HepG2 (cell line): Measurements from ENCODE around the gene FOXA1. TPM values are rescaled to one million over a fixed set of nuclear protein-coding genes. Genes with fewer than 3 reads are reported as not detected.

Experiments
- BORCS8-MEF2B ChIP-seq: sonication (generic); formaldehyde crosslinking; IDR thresholded peaks from 2 replicates; pipeline ENCODE4 v1.8.0; 2022; ENCODE audit warnings: mild to moderate bottlenecking, missing genetic modification reagents
- ELF4 ChIP-seq: sonication (generic); formaldehyde crosslinking; IDR thresholded peaks from 2 replicates; pipeline ENCODE4 v1.5.0; 2020; ENCODE audit warnings: missing genetic modification reagents, mild to moderate bottlenecking, moderate library complexity, borderline replicate concordance
- FLYWCH1 ChIP-seq: sonication (generic); formaldehyde crosslinking; IDR thresholded peaks from 2 replicates; pipeline ENCODE4 v1.8.1; 2023; ENCODE audit warnings: mild to moderate bottlenecking, missing genetic modification reagents
- FOXA1 ChIP-seq, 2 experiments: fragments of 450-650 bp in 1 of 2; sonication (generic) in 1 of 2; formaldehyde crosslinking in 1 of 2; IDR thresholded peaks; 2 replicates each; pipeline versions ENCODE4 v1.4.0 to v1.6.1; 2016 to 2020; ENCODE audit warnings: missing genetic modification reagents in 1 of 2
- FOXC1 ChIP-seq: sonication (generic); formaldehyde crosslinking; IDR thresholded peaks from 2 replicates; pipeline ENCODE4 v1.8.0; 2022; ENCODE audit warnings: mild to moderate bottlenecking, missing genetic modification reagents, borderline replicate concordance
- FOXO1 ChIP-seq: sonication (generic); formaldehyde crosslinking; IDR thresholded peaks from 2 replicates; pipeline ENCODE4 v1.4.0; 2020; ENCODE audit warnings: missing genetic modification reagents
- JUN ChIP-seq: sonication (generic); formaldehyde crosslinking; IDR thresholded peaks from 2 replicates; pipeline ENCODE4 v1.4.0; 2020; ENCODE audit warnings: mild to moderate bottlenecking, missing genetic modification reagents
- LRRFIP1 ChIP-seq: sonication (generic); formaldehyde crosslinking; conservative IDR thresholded peaks from 2 replicates; pipeline ENCODE4 v1.4.0; 2020; ENCODE audit warnings: missing genetic modification reagents
- MED13 ChIP-seq: sonication (generic); formaldehyde crosslinking; IDR thresholded peaks from 2 replicates; pipeline ENCODE4 v1.5.0; 2020; ENCODE audit warnings: missing genetic modification reagents
- NR2C2 ChIP-seq: sonication (generic); formaldehyde crosslinking; IDR thresholded peaks from 2 replicates; pipeline ENCODE4 v1.4.0; 2020; ENCODE audit warnings: missing genetic modification reagents, mild to moderate bottlenecking, moderate library complexity, borderline replicate concordance
- SMAD1 ChIP-seq: sonication (generic); formaldehyde crosslinking; IDR thresholded peaks from 2 replicates; pipeline ENCODE4 v1.4.0; 2020; ENCODE audit warnings: missing genetic modification reagents, low read depth, mild to moderate bottlenecking, borderline replicate concordance
- SP1 ChIP-seq, 2 experiments: fragments of 450-650 bp in 1 of 2; sonication (generic) in 1 of 2; formaldehyde crosslinking in 1 of 2; IDR thresholded peaks; 2 replicates each; pipeline versions ENCODE4 v1.4.0 to v1.6.1; 2016 to 2020; ENCODE audit warnings: missing genetic modification reagents in 1 of 2
- SUZ12 ChIP-seq: fragments of 150-350 bp; IDR thresholded peaks from 2 replicates; pipeline ENCODE4 v1.6.1; 2014; ENCODE audit warnings: low read depth, low read length
- THAP7 ChIP-seq: sonication (generic); formaldehyde crosslinking; IDR thresholded peaks from 2 replicates; pipeline ENCODE4 v1.8.1; 2023; ENCODE audit warnings: mild to moderate bottlenecking, missing genetic modification reagents
- ZBED4 ChIP-seq: sonication (generic); formaldehyde crosslinking; IDR thresholded peaks from 2 replicates; pipeline ENCODE4 v1.4.0; 2020; ENCODE audit warnings: missing genetic modification reagents, borderline replicate concordance
- ZBTB3 ChIP-seq: sonication (generic); formaldehyde crosslinking; IDR thresholded peaks from 2 replicates; pipeline ENCODE4 v1.4.0; 2020; ENCODE audit warnings: low read depth, mild to moderate bottlenecking, moderate library complexity, missing genetic modification reagents, borderline replicate concordance
- ZMYM3 ChIP-seq: sonication (generic); formaldehyde crosslinking; IDR thresholded peaks from 2 replicates; pipeline ENCODE4 v1.5.1; 2020; ENCODE audit warnings: mild to moderate bottlenecking, missing genetic modification reagents
- ZNF10 ChIP-seq: sonication (generic); formaldehyde crosslinking; IDR thresholded peaks from 2 replicates; pipeline ENCODE4 v1.4.0; 2020; ENCODE audit warnings: mild to moderate bottlenecking, low read depth, missing genetic modification reagents, borderline replicate concordance
- ZNF20 ChIP-seq: sonication (generic); formaldehyde crosslinking; IDR thresholded peaks from 2 replicates; pipeline ENCODE4 v1.4.0; 2020; ENCODE audit warnings: mild to moderate bottlenecking, moderate library complexity, missing genetic modification reagents
- ZNF513 ChIP-seq: sonication (generic); formaldehyde crosslinking; conservative IDR thresholded peaks from 2 replicates; pipeline ENCODE4 v1.5.0; 2020; ENCODE audit warnings: missing genetic modification reagents
- polyA plus RNA-seq, 8 experiments: library from polyadenylated mRNA; depleted of rRNA in 3 of 8; stranded (reverse) in 7 of 8; unstranded in 1 of 8; fragments of >200 nt; fragmentation: Illumina TruSeq in 4 of 8; extraction: Trizol in 4 of 8; gene quantifications; 2 replicates each; pipeline versions ENCODE4 v1.2.1 to v1.2.3, GENCODE V29; 2011 to 2016; ENCODE audit warnings: low read depth in 4 of 8, missing spikeins in 1 of 8, mixed read lengths in 1 of 8; ENCODE audit not compliant: insufficient read depth in 1 of 8
- total RNA-seq, 5 experiments: library from RNA; depleted of rRNA; stranded (reverse); fragments of >200 nt; fragmentation: Illumina TruSeq; extraction: Trizol; gene quantifications; 2 replicates each; pipeline ENCODE4 v1.2.3, GENCODE V29; 2016; ENCODE audit warnings: low read depth in 1 of 5

Gene FOXA1
- total and polyA plus RNA-seq, 2 of the 13 experiments (the other 11 are each of a cell fraction or from before 2014, with no cell fraction given), result 43.4 to 58.6 TPM

GRCh38 chr14:37588956-37589714, 5.9 kb downstream of the FOXA1 start (continued):
- TF ChIP-seq ZNF10 (CRISPR knock-in tag) (no peak), FLYWCH1 (CRISPR knock-in tag) (no peak), LRRFIP1 (CRISPR knock-in tag) (no peak), SP1 (IDR thresholded peaks at IDR 0.05) (no peak), SP1 (CRISPR knock-in tag; IDR thresholded peaks at IDR 0.05) (no peak), FOXC1 (CRISPR knock-in tag) (no peak), ZMYM3 (CRISPR knock-in tag) (no peak), BORCS8-MEF2B (CRISPR knock-in tag) (no peak), THAP7 (CRISPR knock-in tag) (no peak), FOXA1 (IDR thresholded peaks at IDR 0.05) (no peak), FOXA1 (CRISPR knock-in tag; IDR thresholded peaks at IDR 0.05) (no peak; the same call in 1 of the 2 replicates), JUN (CRISPR knock-in tag) (no peak), FOXO1 (CRISPR knock-in tag) (no peak), SMAD1 (no peak), ZBED4 (CRISPR knock-in tag) (no peak), ZNF20 (CRISPR knock-in tag) (no peak), NR2C2 (CRISPR knock-in tag) (no peak), ELF4 (CRISPR knock-in tag) (peak; percentile 49; the same call in 1 of the 2 replicates), MED13 (no peak), ZBTB3 (CRISPR knock-in tag) (no peak; the same call in 1 of the 2 replicates), ZNF513 (CRISPR knock-in tag) (no peak), SUZ12 (no peak)
